PC-3 (cell line): Measurements from ENCODE around the gene SLC1A2. TPM values are rescaled to one million over a fixed set of nuclear protein-coding genes. Genes with fewer than 3 reads are reported as not detected.
A peak's percentile ranks its signal among the peaks of the same experiment; 100 is the strongest.

Source experiments
- ATAC-seq: fragments of 200-7000 bp; cut with Tn5 transposase; 2 replicates; pipeline ENCODE4 v1.9.1; 2020; ENCODE audit warnings: mild to moderate bottlenecking, moderate library complexity
- BruUV-seq: library from RNA; stranded (reverse); fragments of 400-500 nt; replicated peaks from 2 replicates; lab custom pipeline; 2021; lab: Mats Ljungman, UMichigan
- CTCF ChIA-PET: fragments of 300-600 bp; sonication (Branson Sonifier 250); formaldehyde crosslinking; loops from one replicate; lab custom pipeline; 2022; ENCODE audit warnings: antibody characterized with exemption; lab: Charles Lee
- POLR2A ChIA-PET: fragments of 300-600 bp; sonication (Branson Sonifier 250); formaldehyde crosslinking; loops from one replicate; lab custom pipeline; 2022; ENCODE audit warnings: antibody characterized with exemption; ENCODE audit not compliant: unreplicated experiment; lab: Charles Lee
- DNase-seq: peaks from one replicate; pipeline ENCODE4 v3.0.0-alpha.2; 2015
- H2AFZ ChIP-seq: fragments of 300-600 bp; sonication (generic); 2 replicates; pipeline ENCODE4 v1.6.0; 2016; ENCODE audit warnings: antibody characterized with exemption, low read length
- H3F3A ChIP-seq: fragments of 300-600 bp; sonication (generic); one replicate; pipeline ENCODE4 v1.6.0; 2017; ENCODE audit warnings: antibody characterized with exemption, low read length, control low read depth, mild to moderate bottlenecking; ENCODE audit not compliant: unreplicated experiment
- H3K27ac ChIP-seq: fragments of 300-600 bp; sonication (generic); 2 replicates; pipeline ENCODE4 v1.5.1; 2016; ENCODE audit warnings: mild to moderate bottlenecking, low read length
- H3K27me3 ChIP-seq: fragments of 300-600 bp; sonication (generic); 2 replicates; pipeline ENCODE4 v1.6.1; 2016; ENCODE audit warnings: low read length, mixed read lengths
- H3K36me3 ChIP-seq: fragments of 300-600 bp; sonication (generic); 2 replicates; pipeline ENCODE4 v1.6.1; 2016; ENCODE audit warnings: low read depth, mixed run types, low read length, mixed read lengths
- H3K4me1 ChIP-seq: fragments of 300-600 bp; sonication (generic); 2 replicates; pipeline ENCODE4 v1.5.1; 2016; ENCODE audit warnings: low read length; ENCODE audit not compliant: insufficient read depth
- H3K4me2 ChIP-seq: fragments of 300-600 bp; sonication (generic); 2 replicates; pipeline ENCODE4 v1.6.0; 2016; ENCODE audit warnings: low read length
- H3K4me3 ChIP-seq: fragments of 300-600 bp; sonication (generic); 2 replicates; pipeline ENCODE4 v1.5.1; 2016; ENCODE audit warnings: mild to moderate bottlenecking, low read length, mixed read lengths
- H3K79me2 ChIP-seq: fragments of 300-600 bp; sonication (generic); 2 replicates; pipeline ENCODE4 v1.6.1; 2017; ENCODE audit warnings: low read length, mixed read lengths
- H3K9ac ChIP-seq: fragments of 300-600 bp; sonication (generic); 2 replicates; pipeline ENCODE4 v1.6.0; 2016; ENCODE audit warnings: mild to moderate bottlenecking, low read length
- H3K9me2 ChIP-seq: fragments of 300-600 bp; sonication (generic); replicated peaks from 2 replicates; pipeline ENCODE4 v1.6.1; 2016; ENCODE audit warnings: mixed run types, low read length, mixed read lengths
- H3K9me3 ChIP-seq: fragments of 300-600 bp; sonication (generic); 2 replicates; pipeline ENCODE4 v1.6.1; 2016; ENCODE audit warnings: low read length, mixed read lengths
- H4K20me1 ChIP-seq: fragments of 300-600 bp; sonication (generic); 2 replicates; pipeline ENCODE4 v1.6.1; 2016; ENCODE audit warnings: low read length, mixed read lengths
- CTCF ChIP-seq: fragments of 300-600 bp; sonication (generic); conservative IDR thresholded peaks from 2 replicates; pipeline ENCODE4 v1.5.1; 2017; ENCODE audit warnings: antibody characterized with exemption, low read depth, mild to moderate bottlenecking, low read length
- EZH2 ChIP-seq: fragments of 300-600 bp; sonication (generic); IDR thresholded peaks from one replicate; pipeline ENCODE4 v1.6.1; 2017; ENCODE audit warnings: antibody characterized with exemption, mild to moderate bottlenecking, low read length; ENCODE audit not compliant: unreplicated experiment
- EZH2phosphoT487 ChIP-seq: fragments of 300-600 bp; sonication (generic); IDR thresholded peaks from 2 replicates; pipeline ENCODE4 v1.6.1; 2018; ENCODE audit warnings: mild to moderate bottlenecking, antibody characterized with exemption, low read length, borderline replicate concordance
- intact Hi-C: fragments of 100-400 bp; cut with micrococcal nuclease; formaldehyde crosslinking; loops from 2 replicates; pipeline ENCODE4 v1.9.0; 2023
- total RNA-seq: library from RNA; depleted of rRNA; stranded (reverse); fragments of >200 nt; gene quantifications from 2 replicates; pipeline ENCODE4 v1.2.3, GENCODE V29; 2014

Gene SLC1A2
- total RNA-seq, 1 experiment from 2014 or later, result 0.18 TPM

- BruUV-seq, result no TSS peak
- intact Hi-C loops, result no loop called here
- H3F3A ChIP-seq, result no peaks in the 10 kb centered on the region
- no peaks in the 10 kb centered on the region for H3K79me2 ChIP-seq
- no peaks in the 10 kb centered on the region for H3K9me3 ChIP-seq
- peaks cover 56% of the 10 kb centered on the region for H3K36me3 ChIP-seq
- no peak overlapping the region for H2AFZ ChIP-seq
- no peak for DNase-seq
- no peak overlapping the region for H3K9ac ChIP-seq
- ATAC-seq, result no peak
- H3K4me1 ChIP-seq, result peaks cover 23% of the 10 kb centered on the region
- no peaks in the 10 kb centered on the region for H4K20me1 ChIP-seq
- no peaks in the 10 kb centered on the region for H3K27me3 ChIP-seq
- no peaks in the 10 kb centered on the region for H3K9me2 ChIP-seq
- no peak overlapping the region for H3K27ac ChIP-seq
- TF ChIP-seq EZH2phosphoT487 (no peak), EZH2 (no peak), CTCF (no peak)
- no peak overlapping the region for H3K4me2 ChIP-seq
- ChIA-PET CTCF (no interaction called here), POLR2A (no interaction called here)
- H3K4me3 ChIP-seq, result no peak overlapping the region
Observed at GRCh38 chr11:35215945-35216344, 203.4 kb downstream of the SLC1A2 start.

- Histone ChIP-seq H2AFZ (no peak overlapping the region), H3K36me3 (peaks cover 52% of the 10 kb centered on the region), H3K9ac (peak overlapping the region; percentile 21; the same call in 1 of the 2 replicates), H3K27me3 (no peaks in the 10 kb centered on the region), H3K4me3 (no peak overlapping the region), H3K9me2 (no peaks in the 10 kb centered on the region), H3K79me2 (no peaks in the 10 kb centered on the region), H3K27ac (peak overlapping the region; percentile 74), H3K4me1 (peaks cover 23% of the 10 kb centered on the region), H3K4me2 (peak overlapping the region; percentile 28), H4K20me1 (no peaks in the 10 kb centered on the region), H3F3A (no peaks in the 10 kb centered on the region), H3K9me3 (no peaks in the 10 kb centered on the region)
- intact Hi-C loops, result no loop called here
- ATAC-seq, result peak; percentile 85
- TF ChIP-seq CTCF (no peak), EZH2 (no peak), EZH2phosphoT487 (no peak)
- ChIA-PET CTCF (no interaction called here), POLR2A (no interaction called here)
- DNase-seq, result peak; percentile 82
- BruUV-seq, result no TSS peak
Observed at GRCh38 chr11:35214792-35215193, 204.6 kb downstream of the SLC1A2 start.

- Histone ChIP-seq H3K27ac (peak overlapping the region; percentile 74), H3K9me2 (no peaks in the 10 kb centered on the region), H3K4me3 (no peak overlapping the region), H4K20me1 (no peaks in the 10 kb centered on the region), H3F3A (no peaks in the 10 kb centered on the region), H2AFZ (no peak overlapping the region), H3K27me3 (no peaks in the 10 kb centered on the region), H3K4me2 (peak overlapping the region; percentile 28; the same call in 1 of the 2 replicates), H3K9ac (no peak overlapping the region), H3K36me3 (peaks cover 47% of the 10 kb centered on the region), H3K9me3 (no peaks in the 10 kb centered on the region), H3K4me1 (peaks cover 23% of the 10 kb centered on the region), H3K79me2 (no peaks in the 10 kb centered on the region)
- ATAC-seq (peak; percentile 9; the same call in 1 of the 2 replicates), DNase-seq (peak; percentile 16)
- TF ChIP-seq EZH2phosphoT487 (no peak), CTCF (no peak), EZH2 (no peak)
- ChIA-PET CTCF (no interaction called here), POLR2A (no interaction called here)
- BruUV-seq, result no TSS peak
- intact Hi-C loops, result no loop called here
Observed at GRCh38 chr11:35214226-35214770, 205.1 kb downstream of the SLC1A2 start.
